GM12873 (cell line): ENCODE data around the gene NUDT8.
A peak's percentile ranks its signal among the peaks of the same experiment; 100 is the strongest.

Experiments used
- TF ChIP-seq, protein P1 (sequence below): IDR thresholded peaks from 2 replicates; pipeline ENCODE4 v1.5.1; 2012; ENCODE audit warnings: low read depth, mild to moderate bottlenecking, moderate library complexity, low read length, control low read depth; ENCODE audit not compliant: insufficient read depth; ENCODE audit errors: missing control alignments

Gene NUDT8

DNA sequence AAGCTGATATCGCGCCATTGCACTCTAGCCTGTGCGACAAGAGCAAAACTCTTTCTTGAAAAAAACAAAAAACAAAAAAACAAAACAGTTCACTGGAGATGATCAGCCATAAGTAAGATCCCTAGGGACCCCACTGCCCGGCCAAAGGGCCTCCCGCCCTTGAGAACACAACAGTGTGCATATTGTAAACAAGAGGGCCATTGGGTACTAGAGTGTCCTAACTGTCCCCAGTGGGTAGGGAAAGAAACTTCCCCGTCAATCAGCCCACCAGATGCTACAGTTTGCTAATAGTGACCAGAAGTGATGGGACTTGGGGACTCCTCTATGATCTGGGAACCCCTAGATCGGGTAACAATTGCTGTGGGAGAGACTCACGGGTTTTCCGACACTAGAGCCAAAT lies 24.5 kb upstream of the NUDT8 start:
- TF ChIP-seq, protein P1, sequence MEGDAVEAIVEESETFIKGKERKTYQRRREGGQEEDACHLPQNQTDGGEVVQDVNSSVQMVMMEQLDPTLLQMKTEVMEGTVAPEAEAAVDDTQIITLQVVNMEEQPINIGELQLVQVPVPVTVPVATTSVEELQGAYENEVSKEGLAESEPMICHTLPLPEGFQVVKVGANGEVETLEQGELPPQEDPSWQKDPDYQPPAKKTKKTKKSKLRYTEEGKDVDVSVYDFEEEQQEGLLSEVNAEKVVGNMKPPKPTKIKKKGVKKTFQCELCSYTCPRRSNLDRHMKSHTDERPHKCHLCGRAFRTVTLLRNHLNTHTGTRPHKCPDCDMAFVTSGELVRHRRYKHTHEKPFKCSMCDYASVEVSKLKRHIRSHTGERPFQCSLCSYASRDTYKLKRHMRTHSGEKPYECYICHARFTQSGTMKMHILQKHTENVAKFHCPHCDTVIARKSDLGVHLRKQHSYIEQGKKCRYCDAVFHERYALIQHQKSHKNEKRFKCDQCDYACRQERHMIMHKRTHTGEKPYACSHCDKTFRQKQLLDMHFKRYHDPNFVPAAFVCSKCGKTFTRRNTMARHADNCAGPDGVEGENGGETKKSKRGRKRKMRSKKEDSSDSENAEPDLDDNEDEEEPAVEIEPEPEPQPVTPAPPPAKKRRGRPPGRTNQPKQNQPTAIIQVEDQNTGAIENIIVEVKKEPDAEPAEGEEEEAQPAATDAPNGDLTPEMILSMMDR = no peak

DNA sequence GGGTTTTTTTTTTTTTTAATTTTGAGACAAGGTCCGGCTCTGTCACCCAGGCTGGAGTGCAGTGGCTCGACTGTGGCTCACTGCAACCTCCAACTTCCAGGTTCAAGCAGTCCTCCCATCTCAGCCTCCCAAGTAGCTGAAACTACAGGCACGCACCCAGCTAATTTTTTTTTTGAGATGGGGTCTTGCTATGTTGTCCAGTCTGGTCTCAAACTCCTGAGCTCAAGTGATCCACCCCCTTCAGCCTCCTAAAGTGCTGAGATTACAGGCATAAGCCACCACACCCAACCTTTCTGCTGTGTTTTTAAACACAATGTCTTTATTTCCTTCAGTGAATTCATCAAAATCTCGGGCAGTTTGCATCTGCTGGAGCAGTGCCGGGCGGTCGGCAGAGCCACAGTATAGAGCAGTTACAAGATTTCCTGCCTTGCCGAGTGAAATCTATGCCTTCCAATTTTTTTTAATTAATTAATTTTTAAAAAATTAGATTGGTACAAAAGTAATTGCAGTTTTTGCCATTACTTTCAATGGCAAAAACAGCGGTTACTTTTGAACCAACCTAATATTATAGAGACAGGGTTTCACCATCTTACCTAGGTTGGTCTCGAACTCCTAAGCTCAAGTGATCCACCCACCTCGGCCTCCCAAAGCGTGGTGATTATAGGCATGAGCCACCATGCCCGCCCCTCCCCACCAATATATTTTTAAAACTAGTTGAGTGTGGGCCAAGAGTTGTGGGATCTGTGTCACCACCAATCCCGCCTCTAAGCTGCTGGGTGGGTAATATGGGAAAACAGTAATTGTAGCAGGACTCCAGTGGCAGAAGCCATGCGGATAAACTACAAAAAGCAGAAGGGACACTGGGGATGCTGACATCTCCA lies 23.5 kb upstream of the NUDT8 start:
- TF ChIP-seq, protein P1 = no peak

DNA sequence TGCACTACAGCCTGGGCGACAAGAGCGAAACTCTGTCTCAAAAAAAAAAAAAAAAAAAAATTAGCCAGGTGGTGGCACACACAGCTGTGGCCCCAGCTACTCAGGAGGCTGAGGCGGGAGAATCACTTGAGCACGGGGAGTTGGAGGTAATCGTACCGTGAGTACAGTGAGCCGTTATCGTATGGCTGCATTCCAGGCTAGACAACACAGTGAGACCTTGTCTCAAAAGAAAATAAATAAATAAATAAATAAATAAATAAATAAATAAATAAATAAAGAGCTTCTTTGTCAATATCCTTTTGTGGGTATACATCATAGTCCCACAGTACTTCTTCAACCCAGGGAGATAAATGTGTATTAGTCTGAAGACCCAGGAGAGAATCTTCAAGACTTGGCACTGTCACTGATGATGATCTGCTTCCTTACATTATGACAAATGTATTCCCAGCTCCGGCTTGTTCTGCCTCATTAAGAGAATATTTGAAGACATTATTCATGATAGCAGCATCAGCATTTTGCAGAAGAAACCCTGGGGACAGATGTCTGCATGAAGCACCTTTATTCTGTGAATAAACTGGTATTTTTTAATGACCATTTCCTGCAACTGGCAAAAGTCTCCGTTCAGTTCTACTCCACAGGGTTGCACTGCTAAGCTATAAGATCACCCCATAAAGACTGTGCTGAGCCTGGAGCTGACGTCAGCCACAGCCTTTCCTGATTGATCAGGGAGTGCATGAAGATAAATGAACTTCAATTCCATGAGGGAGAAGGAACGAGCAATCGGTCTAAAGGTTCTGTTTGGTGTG lies 22.4 kb upstream of the NUDT8 start:
- TF ChIP-seq, protein P1 = no peak

GRCh38 chr11:67649634-67650510 lies 20.1 kb upstream of the NUDT8 start:
- TF ChIP-seq, protein P1 = no peak

DNA sequence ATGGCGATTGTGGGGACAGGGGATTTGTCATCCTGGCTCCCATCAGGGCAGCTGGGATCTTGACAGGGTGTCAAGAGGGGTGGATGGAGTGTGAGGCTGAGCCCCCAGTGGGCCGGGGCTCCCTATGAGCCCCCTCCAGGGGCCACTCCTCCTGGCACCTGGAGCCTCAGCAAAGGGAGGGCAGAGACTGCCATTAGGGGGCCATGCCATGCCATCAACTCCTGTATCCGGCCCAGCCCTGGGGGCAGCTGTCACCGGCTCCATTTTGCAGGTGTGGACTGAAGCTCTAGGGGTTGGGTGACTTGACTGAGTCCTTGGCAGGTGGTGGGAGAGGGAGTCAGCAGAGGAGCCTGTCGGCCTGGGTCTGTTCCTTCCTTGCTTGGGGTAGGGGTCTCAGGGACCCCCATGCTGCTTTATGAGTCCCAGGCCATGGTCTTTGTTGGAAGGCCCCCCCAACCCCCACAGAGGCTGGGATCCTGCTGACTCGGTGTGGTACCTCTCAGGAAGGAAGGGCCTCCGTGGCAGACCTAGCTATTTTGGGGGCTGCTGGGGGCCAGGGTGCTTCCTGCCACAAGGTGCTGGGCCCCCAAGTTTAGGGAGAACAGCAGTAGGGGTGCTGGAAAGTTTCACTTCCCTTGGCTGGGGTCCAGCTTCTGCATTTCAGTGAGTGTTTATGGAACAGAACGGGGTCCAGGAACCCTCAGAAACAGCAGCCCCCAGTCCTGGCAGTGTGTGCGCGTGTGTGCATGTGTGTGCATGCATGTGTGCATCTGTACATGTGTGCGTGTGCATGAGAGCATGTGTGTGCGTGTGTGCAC lies 19.3 kb upstream of the NUDT8 start:
- TF ChIP-seq, protein P1 = peak; percentile 7

DNA sequence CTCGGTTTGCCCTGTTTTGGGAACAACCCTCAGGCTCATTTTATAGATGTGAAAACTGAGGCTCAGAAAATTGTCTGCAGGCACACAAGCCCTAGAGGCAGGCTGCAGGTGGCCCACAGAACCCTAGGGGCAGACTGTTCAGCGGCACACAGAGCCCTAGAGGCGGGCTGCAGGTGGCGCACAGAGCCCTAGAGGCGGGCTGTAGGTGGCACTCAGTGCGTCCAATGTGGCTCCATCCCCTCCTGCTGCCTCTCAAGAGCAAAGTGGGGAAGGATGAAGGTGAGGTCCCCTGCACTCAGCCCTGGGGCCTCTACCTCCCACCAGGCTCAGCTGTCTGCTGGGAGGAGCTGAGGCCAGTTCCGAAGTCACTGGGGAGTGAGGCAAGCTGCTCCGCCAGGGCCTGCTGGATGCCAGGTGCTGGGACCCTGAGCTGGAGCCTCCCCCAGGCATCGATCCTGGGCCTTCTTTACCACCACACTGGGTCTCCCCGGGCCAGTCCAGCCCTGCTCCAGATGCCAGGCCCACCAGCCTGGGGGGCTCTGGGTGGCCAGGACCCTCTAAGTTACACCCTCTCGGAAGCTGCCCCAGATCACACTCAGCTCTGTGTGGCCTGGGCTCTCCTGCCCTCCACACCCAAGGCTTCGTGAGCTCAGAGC lies 18.5 kb upstream of the NUDT8 start:
- TF ChIP-seq, protein P1 = peak; percentile 82
